CD4-positive, alpha-beta T cell (primary cell): ENCODE measurements around the gene MFSD12. TPM values are rescaled to one million over a fixed set of nuclear protein-coding genes. Genes with fewer than 3 reads are reported as not detected.
A peak's percentile ranks its signal among the peaks of the same experiment; 100 is the strongest.

ENCODE experiments used
- ATAC-seq: fragments of 200-7000 bp; cut with Tn5 transposase; one replicate; pipeline ENCODE4 v1.10.0; 2022; ENCODE audit warnings: mild to moderate bottlenecking; ENCODE audit not compliant: poor library complexity
- CTCF ChIA-PET: fragments of 350-600 bp; sonication (Branson Sonifier 250); formaldehyde crosslinking; loops from one replicate; lab custom pipeline; 2021; ENCODE audit warnings: antibody characterized with exemption, inconsistent platforms; lab: Charles Lee
- POLR2A ChIA-PET: fragments of 350-600 bp; sonication (Branson Sonifier 250); formaldehyde crosslinking; loops from one replicate; lab custom pipeline; 2021; ENCODE audit warnings: antibody characterized with exemption, inconsistent platforms; lab: Charles Lee
- DNase-seq, 14 experiments: peaks; one replicate each; pipeline ENCODE4 v3.0.0-alpha.2; 2013 to 2020; ENCODE audit warnings: mixed read lengths in 2 of 14
- H3K27ac ChIP-seq, 2 donors: one replicate each; pipeline versions ENCODE4 v1.5.1 to v1.7.0; 2013; ENCODE audit warnings: low read length in 2 of 2, low read depth in 1 of 2, mild to moderate bottlenecking in 1 of 2
- H3K27me3 ChIP-seq, 2 experiments: 1 replicate in 1 of 2; 2 replicates in 1 of 2; pipeline versions ENCODE4 v1.6.1 to v1.7.0; 2013; ENCODE audit warnings: low read length in 2 of 2, control low read depth in 1 of 2, mild to moderate bottlenecking in 1 of 2, moderate library complexity in 1 of 2; ENCODE audit not compliant: insufficient read depth in 2 of 2, control insufficient read depth in 1 of 2
- H3K36me3 ChIP-seq: one replicate; pipeline ENCODE4 v1.6.1; 2013; ENCODE audit warnings: low read length, control low read depth; ENCODE audit not compliant: insufficient read depth
- H3K4me1 ChIP-seq: one replicate; pipeline ENCODE4 v1.6.1; 2013; ENCODE audit warnings: low read length, control low read depth; ENCODE audit not compliant: insufficient read depth
- H3K4me3 ChIP-seq: one replicate; pipeline ENCODE4 v1.5.1; 2013; ENCODE audit warnings: mild to moderate bottlenecking, low read length, moderate library complexity
- H3K9me3 ChIP-seq, 2 experiments: 1 replicate in 1 of 2; 2 replicates in 1 of 2; pipeline versions ENCODE4 v1.6.1 to v1.7.0; 2013; ENCODE audit warnings: low read length in 2 of 2, mild to moderate bottlenecking in 2 of 2, control low read depth in 1 of 2, moderate library complexity in 1 of 2; ENCODE audit not compliant: control insufficient read depth in 1 of 2, insufficient read depth in 1 of 2
- H3K27ac Mint-ChIP-seq: one replicate; pipeline ENCODE4 v1.8.0; 2020; ENCODE audit warnings: mixed read lengths
- H3K27me3 Mint-ChIP-seq: one replicate; pipeline ENCODE4 v1.8.0; 2021; ENCODE audit warnings: mixed read lengths
- H3K36me3 Mint-ChIP-seq: one replicate; pipeline ENCODE4 v1.8.0; 2021; ENCODE audit warnings: low read depth, mixed read lengths
- H3K4me1 Mint-ChIP-seq: one replicate; pipeline ENCODE4 v1.8.0; 2021; ENCODE audit warnings: low read depth, mixed read lengths
- H3K4me3 Mint-ChIP-seq: one replicate; pipeline ENCODE4 v1.8.0; 2020; ENCODE audit warnings: mild to moderate bottlenecking, mixed read lengths
- H3K9me3 Mint-ChIP-seq: one replicate; pipeline ENCODE4 v1.8.0; 2020; ENCODE audit warnings: mixed read lengths
- CTCF ChIP-seq: fragments of 200-600 bp; IDR thresholded peaks from one replicate; pipeline ENCODE4 v1.8.0; 2022; ENCODE audit warnings: antibody characterized with exemption, mild to moderate bottlenecking
- intact Hi-C, 2 experiments: fragments of 100-400 bp; cut with DNase I in 1 of 2; cut with micrococcal nuclease in 1 of 2; formaldehyde crosslinking; loops; one replicate each; pipeline versions ENCODE4 v1.15.1 to v1.9.0; 2023 to 2025; cut with DNase I, micrococcal nuclease
- total RNA-seq, 174 experiments: library from RNA in 2 of 174; stranded (reverse) in 2 of 174; gene quantifications; one replicate each; pipeline ENCODE4 v1.2.3 and lab custom pipeline; 2021 to 2026

Gene MFSD12
- total RNA-seq, 2 experiments from 2014 or later: 62.5 to 65.0 TPM

GRCh38 chr19:3604227-3604986 lies 47.0 kb upstream of the MFSD12 start:
- Histone ChIP-seq H3K9me3 (peaks cover 0 to 18% of the 10 kb centered on the region in 2 experiments), H3K4me3 (peak overlapping the region; percentile 49), H3K27me3 (peaks cover 0 to 3% of the 10 kb centered on the region in 2 experiments), H3K36me3 (no peaks in the 10 kb centered on the region), H3K27ac (no peak overlapping the region), H3K4me1 (peaks cover 40% of the 10 kb centered on the region)
- Mint-ChIP-seq H3K36me3 (no peaks in the 10 kb centered on the region), H3K27me3 (no peaks in the 10 kb centered on the region), H3K4me1 (peaks cover 14% of the 10 kb centered on the region), H3K9me3 (no peaks in the 10 kb centered on the region), H3K4me3 (peak overlapping the region; percentile 38), H3K27ac (no peak overlapping the region)
- ATAC-seq (no peak), DNase-seq (no peak)
- POLR2A ChIA-PET: interaction anchor here (0.6 to 1.2 kb wide), 9 partner anchors 13 to 158 kb away, joined by 3 to 6 read pairs (median 4); partner anchors contain the start of genes MFSD12 and MRPL54
- intact Hi-C loops: no loop called here
- CTCF ChIA-PET: no interaction called here
- TF ChIP-seq CTCF: no peak

- Mint-ChIP-seq H3K4me3 (no peak overlapping the region), H3K36me3 (no peaks in the 10 kb centered on the region), H3K9me3 (no peaks in the 10 kb centered on the region), H3K27ac (no peak overlapping the region), H3K27me3 (no peaks in the 10 kb centered on the region), H3K4me1 (peaks cover 12% of the 10 kb centered on the region)
- Histone ChIP-seq H3K9me3 (peaks cover 0 to 16% of the 10 kb centered on the region in 2 experiments), H3K4me3 (no peak overlapping the region), H3K36me3 (no peaks in the 10 kb centered on the region), H3K27ac (no peak overlapping the region), H3K4me1 (peaks cover 37% of the 10 kb centered on the region), H3K27me3 (peaks cover 0 to 3% of the 10 kb centered on the region in 2 experiments)
- CTCF ChIA-PET: no interaction called here
- intact Hi-C loops: no loop called here
- ATAC-seq (no peak), DNase-seq (no peak)
- POLR2A ChIA-PET: no interaction called here
- no peak for TF ChIP-seq CTCF
Measured at GRCh38 chr19:3603121-3603811, 45.9 kb upstream of the MFSD12 start.

- Mint-ChIP-seq H3K4me3 (no peak overlapping the region), H3K4me1 (no peaks in the 10 kb centered on the region), H3K27ac (no peak overlapping the region), H3K9me3 (no peaks in the 10 kb centered on the region), H3K27me3 (no peaks in the 10 kb centered on the region), H3K36me3 (no peaks in the 10 kb centered on the region)
- ATAC-seq (no peak), DNase-seq (no peak)
- peaks cover 0 to 3% of the 10 kb centered on the region in 2 experiments for H3K27me3 ChIP-seq
- no peak overlapping the region for H3K4me3 ChIP-seq
- intact Hi-C loops: no loop called here
- CTCF ChIA-PET: no interaction called here
- H3K27ac ChIP-seq: no peak overlapping the region
- TF ChIP-seq CTCF: no peak
- H3K9me3 ChIP-seq: peaks cover 0 to 7% of the 10 kb centered on the region in 2 experiments
- POLR2A ChIA-PET: no interaction called here
- no peaks in the 10 kb centered on the region for H3K36me3 ChIP-seq
- peaks cover 20% of the 10 kb centered on the region for H3K4me1 ChIP-seq
Measured at GRCh38 chr19:3601021-3601420, 43.6 kb upstream of the MFSD12 start.
